GM23248 (cell line): ENCODE measurements around the gene SUSD4.

Source experiments
- EZH2 ChIP-seq: fragments of 200-600 bp; sonication (generic); IDR thresholded peaks from 2 replicates; pipeline ENCODE4 v1.6.1; 2018; ENCODE audit warnings: antibody characterized with exemption, mild to moderate bottlenecking; ENCODE audit not compliant: insufficient read depth, poor library complexity, severe bottlenecking
- EZH2phosphoT487 ChIP-seq: fragments of 200-600 bp; sonication (generic); IDR thresholded peaks from 2 replicates; pipeline ENCODE4 v1.6.1; 2018; ENCODE audit warnings: antibody characterized with exemption, moderate library complexity, mild to moderate bottlenecking, low read depth; ENCODE audit not compliant: insufficient read depth

- TF ChIP-seq EZH2 (no peak), EZH2phosphoT487 (no peak)
Measured at GRCh38 chr1:223260712-223261111, 103.3 kb downstream of the SUSD4 start.
